ENCODE data around the gene MED9. TPM values are rescaled to one million over a fixed set of nuclear protein-coding genes. Genes with fewer than 3 reads are reported as not detected.

Gene MED9
- total and polyA plus RNA-seq, 2 donors, result 14.3 TPM

DNA sequence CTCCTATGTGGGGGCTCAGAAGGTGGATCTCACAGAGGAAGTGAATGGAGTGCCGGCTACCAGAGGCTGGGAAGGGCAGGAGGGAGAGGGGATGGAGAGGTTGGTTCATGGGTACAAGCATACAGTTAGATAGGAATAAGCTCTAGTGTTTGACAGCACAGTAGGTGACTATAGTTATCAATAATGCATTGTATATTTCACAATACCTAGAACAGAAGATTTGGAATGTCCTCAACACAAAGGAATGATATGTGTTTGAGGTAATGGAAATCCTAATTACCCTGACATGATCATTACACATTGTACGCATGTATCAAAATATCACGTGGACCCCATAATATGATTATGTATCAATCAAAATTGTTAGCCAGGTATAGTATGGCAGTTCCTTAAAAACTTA lies 38.9 kb upstream of the MED9 start:
- Histone ChIP-seq H3K4me3 (ENCODE audit: low read length in 2 of 2) (no peak overlapping the region), H3K27me3 (ENCODE audit: control insufficient read depth in 2 of 2, insufficient read depth in 1 of 2, low read length in 1 of 2) (no peaks in the 10 kb centered on the region), H3K27ac (ENCODE audit: low read depth in 1 of 2, low read length in 1 of 2) (no peak overlapping the region), H3K9me3 (ENCODE audit: control insufficient read depth in 2 of 2, insufficient read depth in 1 of 2, low read length in 1 of 2) (peaks cover 0 to 5% of the 10 kb centered on the region in 2 donors), H3K4me1 (ENCODE audit: control insufficient read depth in 2 of 2, insufficient read depth in 2 of 2, low read length in 2 of 2) (peaks cover 18 to 44% of the 10 kb centered on the region in 2 donors), H3K36me3 (ENCODE audit: control insufficient read depth in 2 of 2, insufficient read depth in 2 of 2, low read length in 1 of 2) (no peaks in the 10 kb centered on the region)
- 98% methylated on average over 3 of the region's 3 CpGs for WGBS
- no peak for DNase-seq (ENCODE audit: low read depth in 6 of 9, low spot score in 9 of 9)

DNA sequence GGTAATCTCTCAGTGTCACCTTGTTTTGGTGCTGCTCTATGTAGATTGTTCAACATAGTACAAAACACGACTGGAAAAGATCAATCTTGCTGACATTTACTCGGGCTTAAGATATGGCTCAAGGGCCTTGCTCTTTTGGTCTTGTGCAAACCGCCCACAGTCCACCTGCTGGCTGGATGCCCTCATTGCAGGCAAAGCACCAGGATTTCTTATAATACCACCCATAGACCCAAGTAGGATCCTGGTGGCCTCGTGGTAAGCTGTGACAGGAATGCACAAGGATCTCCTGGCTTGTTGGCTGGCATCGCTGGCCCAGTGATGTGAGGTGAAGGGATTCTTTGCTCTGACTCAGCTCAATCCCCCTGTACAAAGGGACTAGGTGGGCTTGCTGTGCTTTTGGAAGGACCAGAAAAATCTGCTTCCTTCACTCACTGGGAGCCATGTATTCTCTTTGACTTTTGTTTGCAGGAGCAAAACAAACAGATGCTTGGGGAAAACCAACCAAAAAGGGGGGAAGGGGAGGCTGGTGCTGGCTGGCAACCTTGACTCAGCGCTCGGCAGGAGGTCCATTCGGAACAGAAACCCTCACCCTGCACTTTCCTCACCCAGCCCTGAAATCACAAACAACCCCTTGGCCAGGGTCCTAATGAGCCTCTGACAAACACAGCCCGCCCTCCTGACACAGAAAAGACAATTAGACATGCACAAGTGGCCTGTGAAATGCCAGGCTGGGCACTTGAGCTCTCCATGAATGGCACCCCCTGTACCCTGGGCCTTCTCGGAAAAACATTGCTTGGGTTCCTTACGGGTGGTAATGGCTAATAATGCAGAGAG lies 36.6 kb upstream of the MED9 start:
- WGBS, result 91% methylated on average over 11 of the region's 11 CpGs
- Histone ChIP-seq H3K27ac (ENCODE audit: low read depth in 1 of 2, low read length in 1 of 2) (no peak overlapping the region), H3K4me1 (ENCODE audit: control insufficient read depth in 2 of 2, insufficient read depth in 2 of 2, low read length in 2 of 2) (peaks cover 0 to 38% of the 10 kb centered on the region in 2 donors), H3K27me3 (ENCODE audit: control insufficient read depth in 2 of 2, insufficient read depth in 1 of 2, low read length in 1 of 2) (no peaks in the 10 kb centered on the region), H3K36me3 (ENCODE audit: control insufficient read depth in 2 of 2, insufficient read depth in 2 of 2, low read length in 1 of 2) (no peaks in the 10 kb centered on the region), H3K4me3 (ENCODE audit: low read length in 2 of 2) (no peak overlapping the region), H3K9me3 (ENCODE audit: control insufficient read depth in 2 of 2, insufficient read depth in 1 of 2, low read length in 1 of 2) (peaks cover 0 to 5% of the 10 kb centered on the region in 2 donors)
- peak in 3 of 9 donors; percentile 32 to 62 (median 59) for DNase-seq (ENCODE audit: low read depth in 6 of 9, low spot score in 9 of 9)

DNA sequence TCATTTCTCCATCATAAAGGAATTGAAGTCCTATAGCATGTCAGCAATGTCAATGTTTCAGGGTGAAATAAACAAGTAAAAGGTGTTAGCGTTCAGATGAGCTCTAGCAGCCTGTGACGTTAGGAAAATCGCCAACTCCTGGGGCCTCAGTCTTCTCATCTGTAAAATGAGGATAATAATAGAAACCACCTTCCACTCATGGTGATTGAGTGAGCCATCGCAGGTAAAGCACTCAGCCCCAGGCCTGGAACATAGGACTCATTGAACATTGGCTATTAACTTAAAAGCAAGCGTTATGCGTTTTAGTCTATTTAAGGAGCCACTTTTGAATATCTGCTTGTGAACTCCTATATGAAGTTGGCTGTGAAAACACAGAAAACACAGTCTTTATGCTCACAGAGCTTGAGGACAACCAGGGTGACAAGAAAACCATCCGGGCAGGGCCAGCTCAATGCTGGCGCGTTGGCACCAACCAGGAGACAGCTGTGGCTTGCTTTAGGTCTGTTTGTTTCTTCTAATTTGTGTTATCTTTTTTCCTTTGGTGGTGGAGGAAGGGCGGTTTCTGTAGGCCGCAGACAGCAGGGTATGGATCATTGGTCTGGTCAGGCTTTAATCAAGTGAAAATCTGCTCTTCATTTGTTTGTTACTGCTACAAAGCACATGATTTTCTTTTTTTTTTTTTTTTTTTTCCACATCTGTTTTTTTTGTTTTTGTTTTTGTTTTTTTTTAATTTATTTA lies 35.7 kb upstream of the MED9 start:
- Histone ChIP-seq H3K27me3 (ENCODE audit: control insufficient read depth in 2 of 2, insufficient read depth in 1 of 2, low read length in 1 of 2) (no peaks in the 10 kb centered on the region), H3K4me3 (ENCODE audit: low read length in 2 of 2) (no peak overlapping the region), H3K36me3 (ENCODE audit: control insufficient read depth in 2 of 2, insufficient read depth in 2 of 2, low read length in 1 of 2) (no peaks in the 10 kb centered on the region), H3K4me1 (ENCODE audit: control insufficient read depth in 2 of 2, insufficient read depth in 2 of 2, low read length in 2 of 2) (peaks cover 0 to 38% of the 10 kb centered on the region in 2 donors), H3K9me3 (ENCODE audit: control insufficient read depth in 2 of 2, insufficient read depth in 1 of 2, low read length in 1 of 2) (peaks cover 0 to 5% of the 10 kb centered on the region in 2 donors), H3K27ac (ENCODE audit: low read depth in 1 of 2, low read length in 1 of 2) (no peak overlapping the region)
- WGBS, result 98% methylated on average over 11 of the region's 11 CpGs
- DNase-seq (ENCODE audit: low read depth in 6 of 9, low spot score in 9 of 9), result no peak

DNA sequence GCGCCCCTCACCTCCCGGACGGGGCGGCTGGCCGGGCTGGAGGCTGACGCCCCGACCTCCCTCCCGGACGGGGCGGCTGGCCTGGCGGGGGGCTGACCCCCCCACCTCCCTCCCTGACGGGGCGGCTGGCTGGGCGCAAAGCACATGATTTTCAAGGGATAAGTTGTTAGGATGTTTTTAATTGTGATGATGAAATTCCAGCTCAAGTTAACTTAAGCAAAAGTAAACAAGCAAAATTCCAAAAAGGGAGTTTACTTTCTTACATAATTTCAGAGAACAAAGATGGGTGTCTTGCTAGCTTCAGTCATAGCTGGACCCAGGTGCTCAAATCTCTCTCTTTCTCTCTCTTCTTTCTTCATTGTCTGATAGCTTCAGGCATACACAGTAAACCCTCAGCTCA lies 33.6 kb upstream of the MED9 start:
- H3K4me1 ChIP-seq (ENCODE audit: control insufficient read depth in 2 of 2, insufficient read depth in 2 of 2, low read length in 2 of 2), result peaks cover 0 to 49% of the 10 kb centered on the region in 2 donors
- no peaks in the 10 kb centered on the region for H3K36me3 ChIP-seq (ENCODE audit: control insufficient read depth in 2 of 2, insufficient read depth in 2 of 2, low read length in 1 of 2)
- no peak overlapping the region for H3K4me3 ChIP-seq (ENCODE audit: low read length in 2 of 2)
- H3K27me3 ChIP-seq (ENCODE audit: control insufficient read depth in 2 of 2, insufficient read depth in 1 of 2, low read length in 1 of 2), result no peaks in the 10 kb centered on the region
- 97% methylated on average over 14 of the region's 14 CpGs for WGBS
- peaks cover 0 to 8% of the 10 kb centered on the region in 2 donors for H3K9me3 ChIP-seq (ENCODE audit: control insufficient read depth in 2 of 2, insufficient read depth in 1 of 2, low read length in 1 of 2)
- DNase-seq (ENCODE audit: low read depth in 6 of 9, low spot score in 9 of 9), result no peak
- peak overlapping the region in 1 of 2 donors; percentile 32 for H3K27ac ChIP-seq (ENCODE audit: low read depth in 1 of 2, low read length in 1 of 2)

DNA sequence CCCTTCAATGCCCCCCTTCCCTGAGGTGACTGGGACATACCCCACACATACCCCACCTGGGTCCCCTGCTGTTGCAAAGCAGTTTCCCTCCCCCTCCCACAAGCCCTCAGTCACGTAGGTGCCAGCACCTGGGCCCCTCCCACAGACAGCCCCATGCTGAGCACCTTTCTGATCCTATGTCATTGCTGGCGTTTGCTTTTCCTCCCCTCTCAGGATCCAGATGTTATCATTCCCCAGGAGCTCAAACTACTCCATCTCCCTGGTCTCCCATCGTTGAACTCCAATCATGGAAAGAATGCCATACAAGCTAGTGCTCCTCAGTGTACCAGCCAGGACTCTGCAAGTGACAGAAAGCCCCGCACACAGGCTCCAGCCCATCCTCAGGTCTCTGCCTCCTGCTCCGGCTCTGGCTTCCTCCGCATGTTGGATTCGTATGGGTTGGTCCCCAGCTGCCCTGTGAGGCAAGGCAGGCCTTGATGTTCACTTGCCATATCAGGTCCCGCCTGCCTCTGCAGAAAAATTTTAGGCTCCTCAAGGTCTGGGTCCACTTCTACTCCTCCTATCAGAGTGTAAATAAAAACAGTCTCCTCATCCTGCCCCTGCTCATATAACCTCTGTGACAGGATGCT lies 31.4 kb upstream of the MED9 start:
- WGBS, result 92% methylated on average over 8 of the region's 8 CpGs
- no peak overlapping the region for H3K27ac ChIP-seq (ENCODE audit: low read depth in 1 of 2, low read length in 1 of 2)
- peaks cover 0 to 44% of the 10 kb centered on the region in 2 donors for H3K4me1 ChIP-seq (ENCODE audit: control insufficient read depth in 2 of 2, insufficient read depth in 2 of 2, low read length in 2 of 2)
- DNase-seq (ENCODE audit: low read depth in 6 of 9, low spot score in 9 of 9), result no peak
- no peaks in the 10 kb centered on the region for H3K27me3 ChIP-seq (ENCODE audit: control insufficient read depth in 2 of 2, insufficient read depth in 1 of 2, low read length in 1 of 2)
- H3K9me3 ChIP-seq (ENCODE audit: control insufficient read depth in 2 of 2, insufficient read depth in 1 of 2, low read length in 1 of 2), result peaks cover 0 to 5% of the 10 kb centered on the region in 2 donors
- H3K4me3 ChIP-seq (ENCODE audit: low read length in 2 of 2), result no peak overlapping the region
- no peaks in the 10 kb centered on the region for H3K36me3 ChIP-seq (ENCODE audit: control insufficient read depth in 2 of 2, insufficient read depth in 2 of 2, low read length in 1 of 2)

DNA sequence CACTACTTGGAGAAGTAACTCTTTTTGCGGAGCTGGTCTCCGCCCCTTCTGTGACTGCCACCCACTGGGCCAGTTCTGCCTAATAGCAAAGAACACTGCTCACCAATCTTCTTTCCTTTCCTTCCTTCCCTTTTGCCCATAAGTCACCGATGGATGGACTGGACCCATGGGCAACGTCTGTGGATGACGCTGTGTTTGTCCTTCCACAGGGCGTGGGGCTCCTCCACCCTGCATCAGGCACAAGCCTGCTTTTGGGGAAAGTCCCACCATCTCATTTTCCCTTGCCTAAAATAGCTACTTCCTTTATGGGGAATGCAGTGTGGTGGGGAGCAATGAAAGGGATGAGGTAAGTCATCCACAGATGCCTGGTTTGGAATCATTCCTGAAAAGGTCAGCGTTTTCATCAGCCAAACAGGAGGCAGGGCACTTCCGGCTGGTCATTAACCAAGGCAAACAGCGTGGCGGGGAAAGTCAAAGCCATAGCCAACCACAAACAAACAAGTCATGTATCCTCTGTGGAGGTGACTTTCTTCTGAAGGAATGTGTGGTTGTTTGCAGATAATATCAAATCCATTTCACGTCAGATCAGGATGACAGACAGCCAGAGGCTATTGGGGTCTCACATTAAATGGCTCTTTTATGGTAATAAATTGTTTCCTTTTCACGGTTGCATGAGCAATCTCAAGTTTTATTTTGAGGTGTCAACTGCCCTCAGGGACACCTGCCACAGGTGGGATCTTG lies 30.7 kb upstream of the MED9 start:
- Histone ChIP-seq H3K27me3 (ENCODE audit: control insufficient read depth in 2 of 2, insufficient read depth in 1 of 2, low read length in 1 of 2) (no peaks in the 10 kb centered on the region), H3K9me3 (ENCODE audit: control insufficient read depth in 2 of 2, insufficient read depth in 1 of 2, low read length in 1 of 2) (peaks cover 0 to 3% of the 10 kb centered on the region in 2 donors), H3K4me1 (ENCODE audit: control insufficient read depth in 2 of 2, insufficient read depth in 2 of 2, low read length in 2 of 2) (peaks cover 0 to 39% of the 10 kb centered on the region in 2 donors), H3K4me3 (ENCODE audit: low read length in 2 of 2) (no peak overlapping the region), H3K27ac (ENCODE audit: low read depth in 1 of 2, low read length in 1 of 2) (no peak overlapping the region), H3K36me3 (ENCODE audit: control insufficient read depth in 2 of 2, insufficient read depth in 2 of 2, low read length in 1 of 2) (no peaks in the 10 kb centered on the region)
- DNase-seq (ENCODE audit: low read depth in 6 of 9, low spot score in 9 of 9), result no peak
- WGBS, result 79% methylated on average over 12 of the region's 12 CpGs

DNA sequence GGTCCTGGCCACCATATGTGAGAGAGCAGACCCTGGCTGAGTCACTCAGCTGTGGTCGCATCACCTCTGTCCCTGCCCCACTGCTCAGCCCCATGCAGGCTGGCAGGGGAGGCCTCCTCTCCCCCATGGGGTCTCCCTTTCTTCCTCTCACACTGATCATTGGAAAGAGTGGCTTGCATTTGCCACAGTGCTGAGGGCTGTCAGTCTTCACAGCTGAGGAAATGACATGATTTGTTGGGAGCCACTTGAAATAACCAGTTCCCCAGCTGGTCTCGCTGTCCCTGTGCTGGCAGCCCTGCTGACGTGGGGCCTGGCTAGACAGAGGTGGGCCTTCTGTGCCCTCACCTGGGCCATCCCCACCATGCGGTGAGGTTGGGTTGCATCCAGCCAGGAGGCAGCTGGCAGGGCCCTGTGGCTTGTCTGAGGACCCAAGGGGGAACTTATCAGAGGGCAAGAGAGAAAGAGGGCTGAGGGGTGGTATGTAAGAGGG lies 30.1 kb upstream of the MED9 start:
- DNase-seq (ENCODE audit: low read depth in 6 of 9, low spot score in 9 of 9), result peak in 1 of 9 donors; percentile 43
- 64% methylated on average over 4 of the region's 4 CpGs for WGBS
- Histone ChIP-seq H3K4me1 (ENCODE audit: control insufficient read depth in 2 of 2, insufficient read depth in 2 of 2, low read length in 2 of 2) (peaks cover 0 to 36% of the 10 kb centered on the region in 2 donors), H3K4me3 (ENCODE audit: low read length in 2 of 2) (no peak overlapping the region), H3K27me3 (ENCODE audit: control insufficient read depth in 2 of 2, insufficient read depth in 1 of 2, low read length in 1 of 2) (no peaks in the 10 kb centered on the region), H3K36me3 (ENCODE audit: control insufficient read depth in 2 of 2, insufficient read depth in 2 of 2, low read length in 1 of 2) (no peaks in the 10 kb centered on the region), H3K27ac (ENCODE audit: low read depth in 1 of 2, low read length in 1 of 2) (peak overlapping the region in 1 of 2 donors; percentile 43), H3K9me3 (ENCODE audit: control insufficient read depth in 2 of 2, insufficient read depth in 1 of 2, low read length in 1 of 2) (peaks cover 0 to 3% of the 10 kb centered on the region in 2 donors)

DNA sequence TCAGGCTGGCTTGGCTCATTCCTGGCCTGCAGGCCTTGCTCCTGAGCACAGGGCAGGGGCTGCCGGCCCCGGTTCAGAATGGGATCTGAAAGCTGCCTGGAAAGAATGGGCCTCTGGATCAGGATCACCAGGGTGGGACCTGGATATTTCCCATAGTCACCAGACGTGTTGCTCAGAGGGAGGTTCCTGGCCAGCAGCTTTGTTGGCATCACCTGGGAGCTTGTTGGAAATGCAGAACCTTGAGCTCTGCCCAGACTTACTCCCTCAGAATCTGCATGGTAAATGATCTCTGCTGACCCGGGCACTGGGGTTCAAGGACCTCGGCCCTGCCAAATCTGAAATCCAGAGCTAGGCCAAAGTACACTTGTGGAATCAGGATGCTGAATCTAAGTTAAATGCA lies 29.5 kb upstream of the MED9 start:
- no peak overlapping the region for H3K4me3 ChIP-seq (ENCODE audit: low read length in 2 of 2)
- H3K9me3 ChIP-seq (ENCODE audit: control insufficient read depth in 2 of 2, insufficient read depth in 1 of 2, low read length in 1 of 2), result peaks cover 0 to 3% of the 10 kb centered on the region in 2 donors
- H3K36me3 ChIP-seq (ENCODE audit: control insufficient read depth in 2 of 2, insufficient read depth in 2 of 2, low read length in 1 of 2), result no peaks in the 10 kb centered on the region
- no peak for DNase-seq (ENCODE audit: low read depth in 6 of 9, low spot score in 9 of 9)
- H3K27ac ChIP-seq (ENCODE audit: low read depth in 1 of 2, low read length in 1 of 2), result no peak overlapping the region
- no peaks in the 10 kb centered on the region for H3K27me3 ChIP-seq (ENCODE audit: control insufficient read depth in 2 of 2, insufficient read depth in 1 of 2, low read length in 1 of 2)
- peaks cover 0 to 36% of the 10 kb centered on the region in 2 donors for H3K4me1 ChIP-seq (ENCODE audit: control insufficient read depth in 2 of 2, insufficient read depth in 2 of 2, low read length in 2 of 2)
- WGBS, result 96% methylated on average over 5 of the region's 5 CpGs
